Natural killer cell (primary cell): ENCODE data around the gene PIGR. TPM values are rescaled to one million over a fixed set of nuclear protein-coding genes. Genes with fewer than 3 reads are reported as not detected.
A peak's percentile ranks its signal among the peaks of the same experiment; 100 is the strongest.

Experiments used
- ATAC-seq, 3 donors: fragments of 150-1000 bp in 2 of 3; fragments of 200-7000 bp in 1 of 3; cut with Tn5 transposase; 1 replicate in 1 of 3; 2 replicates in 2 of 3; pipeline ENCODE4 v1.10.0; 2021; ENCODE audit warnings: mild to moderate bottlenecking in 2 of 3, moderate library complexity in 2 of 3
- DNase-seq, 2 donors: peaks; one replicate each; pipeline versions ENCODE4 v3.0.0 to v3.0.0-alpha.2; 2013 to 2021; ENCODE audit warnings: mixed read lengths in 1 of 2
- H3K27ac ChIP-seq: one replicate; pipeline ENCODE4 v1.5.1; 2013; ENCODE audit warnings: mild to moderate bottlenecking, low read length
- H3K27me3 ChIP-seq: one replicate; pipeline ENCODE4 v1.6.1; 2013; ENCODE audit warnings: low read length; ENCODE audit not compliant: control insufficient read depth, insufficient read depth
- H3K36me3 ChIP-seq: one replicate; pipeline ENCODE4 v1.6.1; 2013; ENCODE audit warnings: low read length; ENCODE audit not compliant: control insufficient read depth, insufficient read depth
- H3K4me1 ChIP-seq: one replicate; pipeline ENCODE4 v1.6.1; 2013; ENCODE audit warnings: low read length; ENCODE audit not compliant: control insufficient read depth, insufficient read depth
- H3K4me3 ChIP-seq: one replicate; pipeline ENCODE4 v1.5.1; 2013; ENCODE audit warnings: low read length
- H3K9me3 ChIP-seq: one replicate; pipeline ENCODE4 v1.6.1; 2013; ENCODE audit warnings: low read length; ENCODE audit not compliant: control insufficient read depth, insufficient read depth
- H3K27ac Mint-ChIP-seq, 2 donors: one replicate each; pipeline ENCODE4 v1.8.0; 2022; ENCODE audit warnings: mild to moderate bottlenecking in 2 of 2, mixed read lengths in 2 of 2, moderate library complexity in 1 of 2
- H3K27me3 Mint-ChIP-seq, 2 donors: one replicate each; pipeline ENCODE4 v1.8.0; 2022; ENCODE audit warnings: low read depth in 2 of 2, mixed read lengths in 2 of 2
- H3K36me3 Mint-ChIP-seq: one replicate; pipeline ENCODE4 v1.8.0; 2022; ENCODE audit warnings: mixed read lengths
- H3K4me1 Mint-ChIP-seq, 2 donors: one replicate each; pipeline ENCODE4 v1.8.0; 2022; ENCODE audit warnings: mixed read lengths in 2 of 2
- H3K4me3 Mint-ChIP-seq: one replicate; pipeline ENCODE4 v1.8.0; 2022; ENCODE audit warnings: mild to moderate bottlenecking, moderate library complexity, mixed read lengths
- H3K9me3 Mint-ChIP-seq, 2 donors: one replicate each; pipeline ENCODE4 v1.8.0; 2022; ENCODE audit warnings: mixed read lengths in 2 of 2
- WGBS: methylation state at CpG from one replicate; pipeline ENCODE4 v1.1.7; 2013; ENCODE audit warnings: missing lambda C conversion rate; ENCODE audit not compliant: insufficient coverage; 5-methylcytosine and 5-hydroxymethylcytosine counted together
- intact Hi-C: fragments of 100-400 bp; cut with micrococcal nuclease; formaldehyde crosslinking; loops from one replicate; pipeline ENCODE4 v1.14.2; 2022
- total RNA-seq, 4 donors: library from RNA; stranded (reverse); fragments of 120-200 nt in 1 of 4; gene quantifications; one replicate each; pipeline versions ENCODE4 v1.2.3 to v1.2.4, GENCODE V29; 2013 to 2022
- TF ChIP-seq, protein P1 (sequence below): fragments of 200-600 bp; IDR thresholded peaks from one replicate; pipeline ENCODE4 v1.8.0; 2022; ENCODE audit warnings: antibody characterized with exemption

The PIGR gene
- total RNA-seq, 3 donors from 2014 or later (not counting 1 experiment from before 2014, with no cell fraction given), result 0.38 TPM; not detected in 2

GRCh38 chr1:206918076-206918475, 28.2 kb downstream of the PIGR start:
- Histone ChIP-seq H3K4me1 (peaks cover 86% of the 10 kb centered on the region), H3K36me3 (peaks cover 28% of the 10 kb centered on the region), H3K27ac (peak overlapping the region; percentile 29), H3K9me3 (no peaks in the 10 kb centered on the region), H3K4me3 (peak overlapping the region; percentile 49), H3K27me3 (no peaks in the 10 kb centered on the region)
- peak overlapping the region in 1 of 2 donors; percentile 77 for H3K27ac Mint-ChIP-seq
- no peaks in the 10 kb centered on the region for H3K9me3 Mint-ChIP-seq
- peaks cover 61 to 70% of the 10 kb centered on the region in 2 donors for H3K4me1 Mint-ChIP-seq
- no peaks in the 10 kb centered on the region for H3K27me3 Mint-ChIP-seq
- ATAC-seq, result no peak
- intact Hi-C loops, result loop anchor here (10.0 kb wide), 1 partner anchor 283 kb away; the partner anchor contains the start of gene DYRK3
- H3K36me3 Mint-ChIP-seq, result peaks cover 8% of the 10 kb centered on the region
- H3K4me3 Mint-ChIP-seq, result peak overlapping the region; percentile 88
- TF ChIP-seq, protein P1, sequence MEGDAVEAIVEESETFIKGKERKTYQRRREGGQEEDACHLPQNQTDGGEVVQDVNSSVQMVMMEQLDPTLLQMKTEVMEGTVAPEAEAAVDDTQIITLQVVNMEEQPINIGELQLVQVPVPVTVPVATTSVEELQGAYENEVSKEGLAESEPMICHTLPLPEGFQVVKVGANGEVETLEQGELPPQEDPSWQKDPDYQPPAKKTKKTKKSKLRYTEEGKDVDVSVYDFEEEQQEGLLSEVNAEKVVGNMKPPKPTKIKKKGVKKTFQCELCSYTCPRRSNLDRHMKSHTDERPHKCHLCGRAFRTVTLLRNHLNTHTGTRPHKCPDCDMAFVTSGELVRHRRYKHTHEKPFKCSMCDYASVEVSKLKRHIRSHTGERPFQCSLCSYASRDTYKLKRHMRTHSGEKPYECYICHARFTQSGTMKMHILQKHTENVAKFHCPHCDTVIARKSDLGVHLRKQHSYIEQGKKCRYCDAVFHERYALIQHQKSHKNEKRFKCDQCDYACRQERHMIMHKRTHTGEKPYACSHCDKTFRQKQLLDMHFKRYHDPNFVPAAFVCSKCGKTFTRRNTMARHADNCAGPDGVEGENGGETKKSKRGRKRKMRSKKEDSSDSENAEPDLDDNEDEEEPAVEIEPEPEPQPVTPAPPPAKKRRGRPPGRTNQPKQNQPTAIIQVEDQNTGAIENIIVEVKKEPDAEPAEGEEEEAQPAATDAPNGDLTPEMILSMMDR, result no peak
- 28% methylated on average over 3 of the region's 3 CpGs for WGBS
- DNase-seq, result no peak

GRCh38 chr1:206916000-206916709, 30.1 kb downstream of the PIGR start:
- ATAC-seq (no peak), DNase-seq (no peak)
- H3K4me3 ChIP-seq, result no peak overlapping the region
- Mint-ChIP-seq H3K4me1 (peaks cover 81 to 90% of the 10 kb centered on the region in 2 donors), H3K27ac (peak overlapping the region in 1 of 2 donors; percentile 77), H3K4me3 (peak overlapping the region; percentile 66), H3K27me3 (no peaks in the 10 kb centered on the region), H3K9me3 (no peaks in the 10 kb centered on the region), H3K36me3 (peaks cover 20% of the 10 kb centered on the region)
- H3K9me3 ChIP-seq, result no peaks in the 10 kb centered on the region
- peak overlapping the region; percentile 0 for H3K27ac ChIP-seq
- peaks cover 85% of the 10 kb centered on the region for H3K4me1 ChIP-seq
- TF ChIP-seq, protein P1, result no peak
- H3K36me3 ChIP-seq, result peaks cover 46% of the 10 kb centered on the region
- no peaks in the 10 kb centered on the region for H3K27me3 ChIP-seq
- 69% methylated on average over 8 of the region's 8 CpGs for WGBS
- intact Hi-C loops, result loop anchor here (10.0 kb wide), 1 partner anchor 281 kb away; the partner anchor contains the start of gene DYRK3

GRCh38 chr1:206915030-206915735, 31.1 kb downstream of the PIGR start:
- peaks cover 20% of the 10 kb centered on the region for H3K36me3 Mint-ChIP-seq
- H3K9me3 ChIP-seq, result no peaks in the 10 kb centered on the region
- no peaks in the 10 kb centered on the region for H3K27me3 Mint-ChIP-seq
- H3K27ac ChIP-seq, result no peak overlapping the region
- TF ChIP-seq, protein P1, result no peak
- no peak for DNase-seq
- peaks cover 80% of the 10 kb centered on the region for H3K4me1 ChIP-seq
- intact Hi-C loops, result loop anchor here (10.0 kb wide), 1 partner anchor 280 kb away; the partner anchor contains the start of gene DYRK3
- peak overlapping the region; percentile 66 for H3K4me3 Mint-ChIP-seq
- H3K27ac Mint-ChIP-seq, result peak overlapping the region in 1 of 2 donors; percentile 77
- H3K4me3 ChIP-seq, result no peak overlapping the region
- H3K9me3 Mint-ChIP-seq, result no peaks in the 10 kb centered on the region
- ATAC-seq, result no peak
- peaks cover 55% of the 10 kb centered on the region for H3K36me3 ChIP-seq
- H3K4me1 Mint-ChIP-seq, result peaks cover 89% of the 10 kb centered on the region in 2 donors
- WGBS, result 85% methylated on average over 15 of the region's 15 CpGs
- no peaks in the 10 kb centered on the region for H3K27me3 ChIP-seq
